HG02623 (cell line): ENCODE measurements around the gene GRM2.
"Not testable (repeated sequence)": the region's sequence is repeated elsewhere in the genome, so short reads cannot be mapped to it uniquely, and the experiment has no call there.

Experiments
- ATAC-seq: cut with Tn5 transposase; IDR thresholded peaks from one replicate; pipeline ENCODE4 v1.9.1; 2021; ENCODE audit warnings: moderate library complexity; ENCODE audit not compliant: unreplicated experiment

GRM2 gene

DNA sequence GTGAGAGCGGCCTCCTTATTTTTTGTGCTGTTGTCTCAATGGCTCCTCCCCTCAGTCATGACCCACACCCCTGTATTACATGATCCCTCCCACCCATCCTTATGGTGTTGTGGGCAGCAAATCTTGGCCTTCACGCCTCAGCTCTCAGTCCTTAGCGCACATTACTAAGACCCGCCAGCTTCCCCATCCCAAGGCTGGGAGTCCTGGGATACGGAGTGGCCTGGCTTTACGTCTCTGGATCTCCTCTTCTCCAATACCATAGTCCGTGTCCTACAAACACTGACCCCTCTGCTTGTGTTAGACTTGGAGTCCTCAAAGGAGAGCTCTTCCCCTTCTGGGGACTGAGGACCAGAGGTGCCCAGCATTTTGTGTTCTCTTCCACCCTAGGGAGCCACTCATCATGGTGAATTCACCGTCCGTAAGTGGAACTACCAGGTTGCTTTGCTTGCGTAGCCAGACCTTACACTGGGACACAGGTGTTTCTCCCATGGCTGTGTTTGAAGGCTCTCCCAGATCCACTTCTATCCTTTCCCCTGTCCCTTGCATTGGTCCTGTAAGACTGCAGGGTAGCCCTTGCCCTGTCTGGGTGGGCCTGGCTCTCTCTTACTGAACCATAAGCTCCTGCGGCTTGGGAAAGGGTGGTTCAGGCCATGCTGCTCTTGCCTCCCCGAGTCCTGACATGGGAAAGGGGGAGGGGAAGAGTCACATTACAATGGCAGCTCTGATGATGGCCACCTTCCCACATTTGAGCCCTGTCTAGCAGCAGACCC is 13.6 kb downstream of the GRM2 start:
- no peak for ATAC-seq

DNA sequence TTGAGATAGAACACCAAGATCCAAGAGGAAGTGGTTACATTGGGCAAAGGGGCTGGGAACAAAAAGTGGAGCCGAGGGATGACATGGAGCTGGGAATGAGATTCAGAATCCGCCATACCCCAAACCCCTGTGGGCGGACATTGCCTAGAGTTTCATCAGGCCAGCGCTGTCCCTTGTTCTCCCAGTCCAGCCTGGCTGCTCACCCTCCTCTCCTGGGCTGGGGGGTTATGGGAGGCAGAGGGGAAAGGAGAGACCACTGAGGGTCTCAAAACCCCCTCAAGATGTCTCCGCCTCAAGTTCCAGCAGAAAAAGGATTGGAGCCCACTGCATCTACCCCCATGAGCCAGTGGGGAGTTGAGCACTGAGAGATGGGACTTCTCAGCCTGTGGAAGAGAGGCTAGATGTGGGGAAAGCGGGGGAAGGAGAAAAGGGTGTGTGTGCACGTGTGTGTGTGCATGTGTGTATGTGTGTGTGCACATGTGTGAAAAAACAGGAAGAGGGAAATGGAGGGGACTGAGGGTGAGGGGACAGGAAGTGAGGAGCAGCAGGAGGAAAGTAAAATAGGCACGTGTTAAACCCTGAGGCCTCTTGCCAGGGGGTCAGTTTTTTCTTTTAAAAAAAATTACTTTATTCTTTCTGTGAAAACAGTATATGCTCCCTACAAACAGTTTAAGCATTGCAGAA is 14.3 kb downstream of the GRM2 start:
- ATAC-seq = no peak

DNA sequence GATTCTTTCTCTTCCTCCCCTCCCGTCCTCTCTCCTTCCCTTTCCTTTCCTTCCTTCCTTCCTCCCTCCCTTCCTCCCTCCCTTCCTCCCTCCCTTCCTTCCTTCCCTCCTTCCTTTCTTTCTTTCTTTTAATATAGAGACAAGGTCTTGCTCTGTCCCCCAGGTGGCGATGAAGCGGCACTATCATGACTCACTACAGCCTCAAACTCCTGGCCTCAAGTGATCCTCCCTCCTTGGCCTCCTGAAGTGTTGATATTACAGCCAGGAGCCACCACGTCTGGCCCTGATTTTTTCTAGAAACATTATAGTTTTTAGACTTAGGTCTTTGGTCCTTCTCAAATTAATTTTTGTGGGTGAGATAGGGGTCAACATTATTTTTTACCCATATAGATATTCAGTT is 15.5 kb downstream of the GRM2 start:
- no peak for ATAC-seq

DNA sequence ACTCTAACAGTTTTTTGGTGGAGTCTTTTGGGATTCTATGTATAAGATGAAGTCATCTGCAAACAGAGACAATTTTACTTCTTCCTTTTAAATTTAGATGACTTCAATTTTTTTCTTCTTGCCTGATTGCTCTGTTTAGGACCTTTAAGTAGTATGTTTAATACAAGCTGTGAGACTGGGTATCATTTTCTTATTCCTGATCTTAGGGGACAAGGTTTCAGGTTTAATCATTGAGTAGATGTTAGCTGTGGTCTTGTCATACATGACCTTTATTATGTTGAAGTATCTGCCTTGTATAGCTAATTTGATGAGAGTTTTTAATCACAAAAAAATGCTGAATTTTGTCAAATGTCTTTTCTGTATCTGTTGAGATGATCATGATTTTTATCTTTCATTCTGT is 20.6 kb downstream of the GRM2 start:
- ATAC-seq = no peak

DNA sequence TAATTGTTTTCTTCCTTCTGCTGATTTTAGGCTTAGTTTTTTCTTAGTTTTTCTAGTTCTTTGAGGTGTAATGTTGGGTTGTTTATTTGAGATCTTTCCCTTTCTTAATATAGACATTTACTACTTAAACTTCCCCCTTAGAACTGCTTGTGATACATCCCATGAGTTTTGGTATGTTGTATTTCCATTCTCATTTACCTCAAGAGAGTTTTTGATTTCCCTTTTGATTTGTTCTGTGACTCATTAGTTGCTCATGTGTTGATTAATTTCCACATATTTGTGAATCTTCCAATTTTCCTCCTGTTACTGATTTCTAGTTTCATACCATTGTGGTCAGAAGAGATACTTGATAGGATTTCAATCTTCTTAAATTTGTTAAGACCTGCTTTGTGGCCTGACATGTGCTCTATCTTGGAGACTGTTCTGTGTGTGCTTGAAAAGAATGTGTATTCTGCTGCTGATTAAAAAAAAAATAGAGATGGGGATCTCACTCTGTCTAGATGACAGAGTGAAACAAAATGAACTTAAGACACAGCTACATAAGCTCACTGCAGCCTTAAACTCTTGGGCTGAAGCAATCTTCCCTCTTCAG is 22.3 kb downstream of the GRM2 start:
- no peak for ATAC-seq

DNA sequence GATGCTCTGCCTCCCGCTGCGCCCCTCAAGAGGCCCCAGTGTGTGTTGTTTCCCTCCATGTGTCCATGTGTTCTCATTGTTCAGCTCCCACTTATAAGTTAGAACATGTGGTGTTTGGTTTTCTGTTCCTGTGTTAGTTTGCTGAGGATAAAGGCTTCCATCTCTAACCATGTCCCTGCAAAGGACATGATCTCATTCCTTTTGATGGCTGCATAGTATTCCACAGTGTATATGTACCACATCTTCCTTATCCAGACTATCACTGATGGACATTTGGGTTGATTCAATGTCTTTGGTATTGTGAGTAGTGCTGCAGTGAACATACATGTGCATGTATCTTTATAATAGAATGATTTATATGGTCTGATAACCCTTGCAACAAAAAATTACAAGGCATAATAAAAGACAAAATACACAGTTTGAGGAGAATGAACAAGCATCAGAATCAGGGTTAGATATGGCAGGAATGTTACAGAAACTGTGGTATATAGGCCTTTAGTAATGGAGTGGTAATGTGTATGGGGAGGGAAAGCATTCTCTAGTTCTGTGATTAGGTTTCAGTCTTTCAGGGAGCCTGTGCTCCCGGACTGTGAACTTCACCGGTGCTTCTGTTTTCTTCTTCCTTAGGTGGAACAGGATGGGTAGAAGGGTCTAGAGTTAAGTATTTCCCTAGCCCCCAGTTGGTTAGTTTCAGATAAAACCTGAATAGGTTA is 27.1 kb downstream of the GRM2 start:
- ATAC-seq = no peak

DNA sequence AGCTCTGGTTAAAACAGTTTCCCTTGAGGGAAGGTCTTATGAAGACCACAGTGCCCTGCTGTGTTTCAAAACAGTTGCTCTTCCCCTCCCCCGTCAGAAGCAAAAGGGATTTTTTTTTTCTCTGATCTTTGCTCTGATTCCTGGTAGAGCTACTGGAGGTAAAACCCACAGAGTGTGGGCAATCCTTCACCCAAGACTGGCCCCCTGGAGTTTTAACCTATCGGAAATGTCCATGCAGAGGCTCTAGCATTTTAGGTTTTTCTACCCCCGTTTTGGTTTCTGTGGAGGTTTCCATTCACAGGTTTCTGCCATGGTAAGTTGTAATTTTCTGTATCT is 27.7 kb downstream of the GRM2 start:
- ATAC-seq = no peak

DNA sequence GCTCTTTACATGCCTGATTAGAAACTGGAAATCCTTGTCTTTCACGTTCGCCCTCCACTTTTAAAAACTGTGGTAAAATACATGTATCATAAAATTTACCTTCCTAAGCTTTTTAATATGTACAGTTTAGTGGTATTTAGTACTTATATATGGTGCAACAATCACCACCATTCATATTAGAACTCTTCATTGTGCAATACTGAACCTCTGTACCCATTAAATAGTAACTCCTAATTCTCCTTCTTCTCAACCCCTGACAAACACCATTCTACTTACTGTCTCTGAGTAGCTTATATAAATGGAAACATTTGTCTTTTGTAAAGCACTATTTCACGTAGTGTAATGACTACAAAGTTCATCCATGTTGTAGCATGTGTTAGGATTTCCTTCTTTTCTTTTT is 28.2 kb downstream of the GRM2 start:
- ATAC-seq = no peak

DNA sequence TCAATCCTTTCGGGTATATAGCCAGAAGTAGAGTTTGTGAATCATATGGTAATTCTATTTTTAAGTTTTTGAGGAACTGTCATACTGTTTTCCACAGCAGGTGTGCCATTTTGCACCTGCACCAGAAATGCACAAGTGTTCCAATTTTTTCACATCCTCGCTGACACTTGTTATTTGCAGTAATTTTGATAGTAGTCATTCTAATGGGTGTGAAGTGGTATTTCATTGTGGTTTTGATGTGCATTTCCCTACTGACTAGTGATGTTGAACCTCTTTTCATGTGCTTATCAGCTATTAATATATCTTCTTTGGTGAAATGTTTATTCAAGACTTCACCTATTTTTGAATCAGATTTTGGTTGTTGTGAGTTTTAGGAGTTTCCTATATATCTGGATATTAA is 29.1 kb downstream of the GRM2 start:
- ATAC-seq = no peak

DNA sequence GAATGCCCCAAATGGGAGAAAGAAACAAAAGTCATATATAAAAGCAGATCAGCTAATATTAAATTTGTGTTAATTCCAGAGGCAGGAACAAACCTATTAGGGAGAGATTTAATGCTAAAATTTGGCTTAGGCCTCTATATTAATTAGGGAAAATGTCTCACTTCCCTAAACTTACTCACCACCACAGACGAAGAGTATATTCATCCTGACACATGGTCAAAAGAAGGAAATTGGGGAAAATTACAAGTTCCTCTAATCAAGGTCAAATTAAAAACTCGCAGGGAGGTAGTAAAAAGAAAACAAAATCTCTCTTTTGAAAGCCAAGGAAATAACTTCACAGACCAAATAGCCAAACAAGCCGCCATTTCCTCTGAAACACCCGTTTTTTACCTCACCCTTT is 32.2 kb downstream of the GRM2 start:
- no peak for ATAC-seq

DNA sequence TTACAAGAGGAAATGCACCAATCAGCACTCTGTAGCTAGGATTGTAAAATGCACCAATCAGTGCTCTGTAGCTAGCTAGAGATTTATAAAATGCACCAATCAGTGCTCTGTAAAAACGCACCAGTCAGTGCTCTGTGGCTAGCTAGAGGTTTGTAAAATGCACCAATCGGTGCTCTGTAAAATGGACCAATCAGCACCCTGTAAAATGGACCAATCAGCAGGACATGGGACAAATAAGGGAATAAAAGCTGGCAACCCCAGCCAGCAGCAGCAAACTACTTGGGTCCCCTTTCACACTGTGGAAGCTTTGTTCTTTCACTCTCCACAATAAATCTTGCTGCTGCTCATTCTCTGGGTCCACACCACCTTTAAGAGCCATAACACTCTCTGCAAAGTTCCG is 35.5 kb downstream of the GRM2 start:
- ATAC-seq = not testable (repeated sequence)

DNA sequence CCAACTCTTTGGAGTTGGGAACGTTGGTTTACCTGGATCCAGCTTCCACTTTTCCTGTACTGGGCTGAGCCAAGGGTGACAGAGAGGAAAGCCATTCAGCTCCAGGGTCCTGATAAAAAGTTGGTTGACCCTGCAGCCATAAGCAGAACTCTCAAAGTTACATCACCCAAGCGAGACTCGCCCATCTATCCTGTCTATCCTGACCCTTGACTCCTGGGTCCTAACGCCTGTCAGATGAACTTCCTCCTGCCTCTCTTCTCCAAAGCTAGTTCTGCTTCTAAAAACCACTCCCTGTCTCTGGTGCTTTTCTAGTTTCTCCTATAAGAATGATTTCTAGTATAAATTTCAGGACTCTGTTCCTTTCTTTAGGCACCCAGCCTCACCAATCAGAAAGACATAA is 36.1 kb downstream of the GRM2 start:
- not testable (repeated sequence) for ATAC-seq

DNA sequence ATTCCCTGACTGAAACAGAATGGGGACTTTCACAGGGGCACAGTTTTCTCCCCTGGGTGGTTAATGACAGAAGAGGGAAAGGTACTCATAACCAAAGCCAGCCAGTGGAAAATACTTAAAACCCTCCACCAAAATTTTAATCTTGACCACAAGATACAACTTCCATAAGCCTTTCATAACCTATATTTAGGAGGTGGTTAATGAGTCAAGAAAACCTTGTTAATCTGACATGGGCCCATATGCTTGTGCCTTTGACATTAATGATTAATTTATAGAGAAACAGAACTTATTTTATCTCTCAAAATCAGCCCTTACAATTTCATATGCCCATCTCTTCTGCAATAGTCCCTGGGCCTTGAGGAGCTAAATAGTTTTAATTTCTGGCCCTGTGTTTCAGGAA is 41.0 kb downstream of the GRM2 start:
- ATAC-seq = no peak

DNA sequence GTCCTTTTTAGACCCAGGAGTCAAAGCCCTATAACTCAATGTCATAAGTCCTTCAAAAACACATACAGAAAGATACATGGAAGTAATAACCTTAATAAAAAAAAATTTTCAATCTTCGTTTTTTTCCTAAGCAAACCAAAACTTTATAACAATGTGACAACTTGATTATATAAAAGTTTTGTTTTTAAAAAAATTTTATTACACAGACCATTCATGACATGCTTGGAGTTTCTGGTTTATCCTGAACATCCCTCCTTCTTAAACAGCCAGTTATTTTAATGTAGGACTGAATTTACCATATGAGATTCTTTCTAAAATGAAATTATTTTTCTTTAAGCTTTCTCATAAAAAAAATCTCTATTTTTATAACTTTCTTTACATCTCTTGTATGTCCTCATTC is 41.5 kb downstream of the GRM2 start:
- no peak for ATAC-seq

DNA sequence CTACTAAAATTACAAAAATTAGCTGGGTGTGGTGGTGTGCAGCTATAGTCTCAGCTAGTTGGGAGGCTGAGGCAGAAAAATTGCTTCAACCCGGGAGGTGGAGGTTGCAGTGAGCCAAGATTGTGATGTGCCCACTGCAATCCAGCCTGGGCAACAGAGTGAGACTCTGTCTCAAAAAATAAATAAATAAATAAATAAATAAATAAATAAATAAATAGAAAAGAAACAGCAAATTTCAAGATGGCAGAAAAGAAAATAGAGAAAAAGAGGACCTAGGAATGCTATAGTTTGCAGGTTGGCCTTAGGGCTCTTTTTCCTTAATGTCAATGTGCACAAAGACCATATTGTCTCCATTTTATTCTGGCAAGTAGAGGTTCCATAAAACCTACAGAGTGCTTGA is 44.0 kb downstream of the GRM2 start:
- no peak for ATAC-seq

DNA sequence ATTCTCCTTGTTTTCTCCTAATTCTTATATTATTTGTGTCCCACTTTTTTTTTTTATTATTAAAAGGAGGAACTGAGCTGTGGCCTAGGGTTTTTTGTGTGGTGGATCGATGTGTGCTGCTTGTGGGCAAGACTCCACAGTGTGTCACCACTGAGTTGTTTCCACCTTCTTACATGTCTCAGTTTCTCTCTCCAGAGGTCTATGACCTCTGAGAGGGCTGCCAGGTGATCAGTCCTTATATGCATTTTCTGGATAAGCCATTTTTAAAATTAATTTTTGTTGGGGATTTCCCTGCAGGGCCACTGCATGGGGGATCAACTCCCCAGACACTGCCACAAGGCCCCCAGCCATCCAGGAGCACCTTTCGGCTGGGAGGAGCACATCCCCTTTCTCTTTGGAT is 44.4 kb downstream of the GRM2 start:
- ATAC-seq = no peak

DNA sequence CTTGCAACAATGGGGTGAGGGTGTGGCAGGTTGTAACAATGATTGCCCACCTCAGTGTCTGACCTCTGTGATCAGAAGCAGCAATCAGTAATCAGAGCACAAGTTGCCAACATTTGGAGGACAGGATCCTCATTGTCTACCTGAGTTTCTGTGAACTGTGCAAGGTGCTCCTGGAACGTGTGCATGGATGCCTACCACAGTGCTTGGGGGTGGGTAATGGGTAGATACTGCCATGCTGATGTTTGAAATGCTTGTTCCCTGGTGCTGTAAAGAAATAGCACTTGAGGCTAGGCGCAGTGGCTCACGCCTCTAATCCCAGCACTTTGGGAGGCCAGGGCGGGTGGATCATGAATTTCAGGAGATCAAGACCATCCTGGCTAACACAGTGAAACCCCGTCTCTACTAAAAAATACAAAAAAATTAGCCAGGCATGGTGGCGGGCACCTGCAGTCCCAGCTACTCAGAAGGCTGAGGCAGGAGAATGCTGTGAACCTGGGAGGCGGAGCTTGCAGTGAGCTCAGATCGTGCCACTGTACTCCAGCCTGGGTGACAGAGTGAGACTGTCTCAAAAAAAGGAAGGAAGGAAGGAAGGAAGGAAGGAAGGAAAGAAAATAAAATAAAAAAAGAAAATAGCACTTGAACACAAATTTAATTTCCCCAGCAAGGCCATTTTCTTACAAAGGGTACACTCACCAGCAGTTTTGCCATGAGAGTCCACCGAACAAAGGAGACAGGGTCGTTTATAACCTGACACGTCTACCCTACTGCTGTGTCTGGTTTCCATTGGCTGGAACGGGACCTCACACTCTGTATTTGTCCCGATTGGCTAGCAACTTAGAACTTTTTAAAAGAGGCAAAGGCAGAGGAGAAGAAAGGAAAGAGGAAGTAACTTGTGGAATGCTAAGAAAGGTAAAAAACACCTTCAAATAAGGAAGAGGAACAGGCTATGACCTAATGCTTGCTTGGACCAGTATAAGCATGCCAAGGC is 47.2 kb downstream of the GRM2 start:
- not testable (repeated sequence) for ATAC-seq

DNA sequence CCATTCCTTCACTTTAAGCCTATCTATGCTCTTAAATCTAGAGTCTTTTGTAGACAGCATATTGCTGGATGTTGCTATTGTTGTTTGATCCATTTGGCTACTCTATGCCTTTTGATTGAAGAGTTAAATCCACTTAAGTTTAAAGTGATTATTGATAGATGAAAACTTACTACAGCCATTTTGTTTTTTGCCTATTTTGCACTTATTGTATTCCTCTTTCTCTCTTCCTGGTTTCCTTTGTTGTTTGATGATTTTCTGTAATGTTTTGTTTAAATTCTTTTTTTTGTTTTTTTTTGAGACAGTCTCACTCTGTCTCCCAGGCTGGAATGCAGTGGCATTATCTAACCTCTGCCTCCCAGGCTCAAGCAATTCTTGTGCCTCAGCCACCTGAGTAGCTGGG is 52.3 kb downstream of the GRM2 start:
- no peak for ATAC-seq
